GM13976 (cell line): ENCODE results near the gene CD48.

ENCODE experiments used
- DNase-seq: peaks from one replicate; pipeline ENCODE4 v3.0.0; 2012; ENCODE audit warnings: low spot score
- in situ Hi-C: fragments of 300-500 bp; cut with MboI; formaldehyde crosslinking; loops from one replicate; pipeline ENCODE4 v1.12.0; 2022; ENCODE audit warnings: low sequenced_read_pairs, mixed read lengths, inconsistent platforms; ENCODE audit not compliant: unreplicated experiment
- TF ChIP-seq, protein P1 (sequence below): IDR thresholded peaks from 2 replicates; pipeline ENCODE4 v1.5.1; 2012; ENCODE audit warnings: borderline replicate concordance, mild to moderate bottlenecking; ENCODE audit not compliant: insufficient read depth; ENCODE audit errors: extremely low read depth, missing control alignments, control extremely low read depth

Gene CD48

DNA sequence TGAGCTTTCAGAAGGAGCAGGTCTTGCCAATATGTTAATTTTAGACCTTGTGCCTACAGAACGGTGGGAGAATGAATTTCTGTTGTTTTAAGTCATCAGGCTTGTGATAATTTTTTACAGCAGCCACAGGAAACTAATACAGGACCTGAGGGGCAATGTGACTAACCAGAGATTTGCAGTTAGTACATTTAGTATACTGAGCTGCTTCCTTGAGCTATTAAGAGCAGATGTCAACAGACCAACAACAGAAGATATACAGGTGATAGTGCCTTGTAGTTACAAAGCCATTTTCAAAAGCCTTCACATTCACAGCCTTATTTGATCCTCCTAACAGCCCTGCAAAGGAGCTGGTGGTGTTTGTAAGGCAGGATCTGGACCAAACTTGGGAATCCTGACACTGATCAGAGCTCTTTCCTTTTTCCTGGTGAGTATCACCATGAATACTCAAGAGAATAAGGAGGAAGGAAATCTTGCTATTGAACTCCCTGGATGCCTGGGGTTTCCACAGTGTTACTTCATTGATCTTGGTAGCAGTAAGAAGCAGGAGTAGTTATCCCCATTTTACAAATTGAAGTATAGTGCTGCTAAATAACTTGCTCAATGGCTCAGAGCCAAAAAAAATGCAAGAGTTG is 60.1 kb downstream of the CD48 start:
- TF ChIP-seq, protein P1, sequence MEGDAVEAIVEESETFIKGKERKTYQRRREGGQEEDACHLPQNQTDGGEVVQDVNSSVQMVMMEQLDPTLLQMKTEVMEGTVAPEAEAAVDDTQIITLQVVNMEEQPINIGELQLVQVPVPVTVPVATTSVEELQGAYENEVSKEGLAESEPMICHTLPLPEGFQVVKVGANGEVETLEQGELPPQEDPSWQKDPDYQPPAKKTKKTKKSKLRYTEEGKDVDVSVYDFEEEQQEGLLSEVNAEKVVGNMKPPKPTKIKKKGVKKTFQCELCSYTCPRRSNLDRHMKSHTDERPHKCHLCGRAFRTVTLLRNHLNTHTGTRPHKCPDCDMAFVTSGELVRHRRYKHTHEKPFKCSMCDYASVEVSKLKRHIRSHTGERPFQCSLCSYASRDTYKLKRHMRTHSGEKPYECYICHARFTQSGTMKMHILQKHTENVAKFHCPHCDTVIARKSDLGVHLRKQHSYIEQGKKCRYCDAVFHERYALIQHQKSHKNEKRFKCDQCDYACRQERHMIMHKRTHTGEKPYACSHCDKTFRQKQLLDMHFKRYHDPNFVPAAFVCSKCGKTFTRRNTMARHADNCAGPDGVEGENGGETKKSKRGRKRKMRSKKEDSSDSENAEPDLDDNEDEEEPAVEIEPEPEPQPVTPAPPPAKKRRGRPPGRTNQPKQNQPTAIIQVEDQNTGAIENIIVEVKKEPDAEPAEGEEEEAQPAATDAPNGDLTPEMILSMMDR, result no peak
- DNase-seq, result no peak
- in situ Hi-C loops, result no loop called here

DNA sequence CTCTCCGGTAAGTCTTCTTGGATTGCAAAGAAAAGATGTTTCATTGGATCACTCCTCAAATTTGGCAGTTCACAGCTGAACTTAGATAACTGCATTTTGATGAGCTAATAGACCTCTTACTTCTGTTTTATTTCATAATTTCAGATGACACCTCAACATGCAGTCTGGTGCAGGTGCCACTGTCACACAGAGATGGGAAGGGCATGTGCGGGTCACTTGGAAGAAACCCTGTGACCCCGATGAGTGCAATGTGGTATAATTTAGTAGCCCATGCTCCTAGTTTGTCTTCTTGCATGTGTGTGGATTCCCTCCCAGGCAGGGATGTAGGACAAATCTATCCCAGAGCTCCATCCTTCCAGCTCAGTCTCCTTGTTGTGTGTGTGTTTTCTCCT is 64.3 kb downstream of the CD48 start:
- in situ Hi-C loops, result no loop called here
- DNase-seq, result no peak
- TF ChIP-seq, protein P1, result no peak

DNA sequence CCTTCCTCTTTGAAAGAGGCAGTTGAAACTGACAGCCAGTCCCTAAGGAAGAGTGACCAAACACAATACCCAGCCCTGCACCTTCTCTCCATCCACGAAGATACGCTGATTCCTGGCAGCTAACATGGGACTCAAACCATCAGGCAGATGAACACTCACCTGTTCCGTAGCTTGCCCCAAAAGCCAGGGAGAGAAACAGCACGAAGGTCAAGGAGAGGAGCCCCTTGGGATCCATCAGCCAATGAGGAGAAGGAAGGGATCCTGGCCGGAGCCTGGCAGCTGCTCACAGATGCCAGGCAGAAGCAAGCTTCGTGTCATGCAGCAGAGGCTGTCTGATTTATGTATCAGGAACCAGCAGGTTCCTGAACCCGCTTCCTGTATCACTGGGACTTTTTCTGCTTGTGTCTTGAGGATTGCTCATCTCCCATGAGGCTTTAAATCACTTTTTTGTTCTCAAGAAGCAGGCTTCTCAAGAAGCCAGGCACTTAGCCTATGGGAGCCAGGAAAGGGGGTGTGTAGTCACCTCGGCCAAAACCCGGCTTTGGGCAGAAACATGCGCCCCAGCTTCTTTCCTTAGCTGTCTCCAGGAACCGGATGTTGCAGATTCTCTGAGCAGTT is 64.8 kb downstream of the CD48 start, which contains the start of gene SLAMF1:
Gene SLAMF1 (minus strand): TSS at position 334 of the 618 bp plus-strand sequence. CDS start 99 bp downstream, at position 235.
- TF ChIP-seq, protein P1, result no peak
- DNase-seq, result no peak
- in situ Hi-C loops, result no loop called here

DNA sequence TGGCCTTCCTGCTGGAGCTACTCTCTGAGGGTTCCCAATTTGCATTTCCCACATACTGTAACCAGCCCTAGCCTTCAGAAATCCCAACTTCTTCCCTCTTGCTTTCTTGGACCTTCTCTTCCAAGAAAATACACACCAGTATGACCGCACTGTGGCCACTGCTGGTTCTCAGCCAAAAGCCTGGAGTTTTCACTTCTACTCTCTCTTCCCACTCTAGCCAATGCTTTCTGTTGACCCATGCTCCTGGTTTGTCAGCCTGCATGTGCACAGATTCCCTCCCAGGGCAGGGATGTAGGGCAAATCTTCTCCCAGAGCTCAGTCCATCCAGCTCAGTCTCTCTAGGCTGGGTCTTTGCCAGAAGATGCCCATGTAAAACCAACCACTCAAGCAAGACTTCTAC is 65.4 kb downstream of the CD48 start:
- no peak for DNase-seq
- TF ChIP-seq, protein P1, result no peak
- in situ Hi-C loops, result no loop called here

DNA sequence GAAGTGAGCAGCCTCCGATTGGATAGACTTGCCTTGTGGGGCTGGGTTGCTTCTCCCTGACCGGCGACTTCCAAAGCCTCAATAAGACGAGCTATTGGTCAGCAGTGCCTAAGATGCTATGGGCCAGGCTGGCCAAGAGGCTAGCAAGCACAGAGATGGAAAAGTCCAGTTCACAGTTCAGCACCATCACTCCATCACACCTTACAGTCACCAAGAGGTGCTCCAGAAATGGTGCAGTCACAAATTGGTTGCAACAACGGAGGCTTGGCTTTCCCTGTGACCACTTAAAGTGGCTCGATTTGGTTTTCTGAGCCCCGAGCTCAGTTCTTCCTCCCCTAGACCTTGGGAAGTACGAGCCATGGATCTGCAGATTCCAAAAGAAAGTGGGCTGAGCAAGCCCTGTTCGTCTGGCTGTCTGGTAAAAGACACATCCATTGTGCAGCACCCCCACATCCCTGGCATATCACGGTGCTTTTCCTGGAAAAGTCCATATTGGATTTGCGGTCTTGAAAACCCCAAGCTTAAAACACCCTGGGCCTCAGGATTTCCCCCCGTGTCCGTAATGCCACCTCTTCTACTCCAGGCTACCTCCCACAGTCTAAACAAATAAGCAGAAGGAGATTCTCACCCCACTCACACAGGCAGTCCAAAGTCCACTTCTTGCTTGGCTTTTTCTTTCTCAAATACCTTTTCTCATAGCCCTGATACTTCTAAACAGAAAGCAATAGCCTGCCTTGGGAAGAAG is 66.1 kb downstream of the CD48 start:
- in situ Hi-C loops, result no loop called here
- no peak for DNase-seq
- TF ChIP-seq, protein P1, result no peak

DNA sequence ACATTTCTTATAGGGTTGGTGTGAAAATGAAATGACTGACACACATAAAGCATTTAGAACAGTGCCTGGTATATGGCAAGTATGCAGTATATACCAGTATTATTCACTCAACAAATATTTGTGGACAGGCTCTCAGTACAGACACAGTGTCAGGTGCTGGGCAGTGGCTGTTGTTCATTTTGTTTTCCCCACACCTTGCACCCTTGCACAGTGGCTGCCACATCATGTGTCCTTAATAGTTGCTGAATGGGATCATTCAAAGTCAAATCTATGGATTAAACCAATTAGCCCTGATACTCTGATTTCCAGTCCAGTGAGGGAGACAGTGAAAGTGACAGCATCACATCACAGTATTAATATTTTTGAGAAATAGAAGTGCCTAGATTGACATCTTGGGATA is 67.2 kb downstream of the CD48 start:
- TF ChIP-seq, protein P1, result no peak
- DNase-seq, result no peak
- in situ Hi-C loops, result no loop called here
